Measurements from ENCODE around the gene ARMCX4.
"Not testable (repeated sequence)": the region's sequence is repeated elsewhere in the genome, so short reads cannot be mapped to it uniquely, and the experiment has no call there.

The ARMCX4 gene

DNA sequence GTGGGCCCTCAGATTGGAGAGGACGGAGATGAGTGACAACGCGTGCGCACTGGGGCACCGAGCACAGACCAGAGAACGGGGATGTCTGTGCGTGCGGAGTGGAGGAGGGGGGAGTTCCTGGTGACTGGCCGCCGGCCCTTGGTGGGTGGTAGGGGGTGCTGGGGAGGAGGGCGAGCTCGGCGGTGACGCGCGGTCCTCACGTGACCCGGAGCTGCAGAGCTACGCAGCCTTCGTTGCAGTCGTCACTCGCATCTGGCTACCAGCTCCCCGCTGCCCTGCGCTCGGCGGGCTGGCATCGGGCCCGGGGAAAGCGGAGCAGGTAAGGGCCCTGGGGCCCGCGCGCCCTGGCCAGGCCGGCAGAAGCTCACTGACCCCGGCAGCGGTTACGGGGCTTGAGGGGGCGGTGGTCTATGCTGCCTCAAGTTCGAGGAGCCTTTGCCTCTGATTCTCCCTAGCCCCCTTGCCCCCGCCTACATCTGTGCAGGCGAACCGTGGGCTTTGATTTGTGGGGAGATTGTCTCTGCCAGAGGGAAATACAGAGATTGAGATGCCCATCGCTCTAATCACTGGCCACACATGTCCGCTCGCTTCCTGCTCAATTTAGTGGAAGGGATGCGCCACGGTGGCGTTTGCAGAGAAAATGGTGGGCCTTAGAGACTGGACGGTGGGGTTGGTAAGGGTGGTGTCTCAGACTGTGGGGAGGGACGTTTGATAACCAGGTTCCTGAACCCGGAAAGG, at the start of gene ARMCX4:
Gene ARMCX4 (plus strand): TSS at position 245 of the 738 bp plus-strand sequence. CDS start 3,134 bp downstream, outside the sequence.
- peak; percentile 57 for DNase-seq

DNA sequence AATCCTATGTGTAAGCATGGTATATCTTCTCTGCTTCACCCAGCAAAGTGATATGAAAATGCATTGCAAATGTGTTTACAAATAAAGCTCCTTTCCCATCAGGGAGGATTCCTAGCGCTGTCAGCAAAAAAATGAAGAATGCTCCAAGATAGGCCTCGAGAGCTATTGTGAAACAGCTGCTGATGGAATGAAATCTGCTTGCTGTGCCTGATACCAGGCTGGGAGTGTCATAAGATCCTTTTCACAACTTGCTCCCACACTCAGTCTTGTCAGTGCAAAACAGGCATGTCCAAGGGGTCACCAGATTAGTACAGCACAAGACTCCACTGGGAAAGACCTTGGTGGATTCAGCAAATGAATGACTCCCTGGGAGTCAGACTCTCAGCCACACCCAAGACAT, 43.2 kb upstream of the ARMCX4 start:
- DNase-seq, result no peak

DNA sequence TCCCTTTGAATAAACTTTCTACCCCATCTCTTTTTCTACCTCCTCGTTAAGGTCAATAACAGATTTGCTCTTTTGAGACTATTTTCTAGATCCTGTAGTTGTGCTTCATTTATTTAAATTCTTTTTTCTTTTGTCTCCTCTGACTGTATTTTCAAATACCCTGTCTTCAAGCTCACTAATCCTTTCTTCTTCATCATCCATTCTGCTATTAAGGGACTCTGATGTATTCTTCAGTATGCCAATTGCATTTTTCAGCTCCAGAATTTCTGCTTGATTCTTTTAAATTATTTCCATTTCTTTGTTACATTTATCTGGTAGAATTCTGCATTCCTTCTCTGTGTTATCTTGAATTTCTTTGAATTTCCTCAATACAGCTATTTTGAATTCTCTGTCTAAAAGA, 36.0 kb upstream of the ARMCX4 start:
- no peak for DNase-seq

DNA sequence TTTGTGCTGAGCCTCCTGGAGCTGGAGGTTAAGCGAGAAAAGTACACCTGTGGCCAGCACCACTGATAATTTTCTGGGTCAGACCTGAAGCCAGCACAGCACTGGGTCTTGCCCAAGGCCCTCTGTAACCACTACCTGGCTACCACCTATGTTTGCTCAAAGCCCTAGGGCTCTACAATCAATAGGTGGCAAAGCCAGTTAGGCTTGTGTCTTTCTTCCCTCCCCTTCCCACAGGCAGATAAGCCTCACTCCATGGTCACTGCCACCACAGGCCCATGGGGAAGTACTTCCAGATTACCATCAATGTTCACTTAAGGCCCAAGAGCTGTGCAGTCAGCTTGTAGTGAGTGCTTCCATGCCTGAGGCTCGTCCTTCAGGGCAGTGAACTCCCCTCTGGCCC, 35.2 kb upstream of the ARMCX4 start:
- DNase-seq, result no peak

DNA sequence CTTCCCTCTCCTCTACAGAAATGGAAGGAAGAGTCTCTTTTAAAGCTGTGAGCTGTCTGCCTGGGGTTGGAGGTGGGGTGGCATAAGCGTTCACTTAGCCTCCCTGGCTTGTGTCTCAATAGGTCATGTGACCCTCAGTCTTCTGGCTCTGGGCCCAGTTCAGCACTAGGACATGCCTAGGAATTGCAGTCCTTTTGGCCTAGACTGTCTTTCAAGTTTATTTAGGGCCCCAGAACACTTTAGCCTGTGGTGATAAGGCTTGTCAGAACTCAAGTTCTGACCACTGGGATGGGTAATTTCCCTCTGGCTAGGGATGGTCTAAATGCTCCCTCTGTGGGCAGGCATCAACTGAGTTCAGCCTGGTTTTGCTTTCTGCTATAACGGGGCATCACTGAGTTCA, 34.3 kb upstream of the ARMCX4 start:
- no peak for DNase-seq

DNA sequence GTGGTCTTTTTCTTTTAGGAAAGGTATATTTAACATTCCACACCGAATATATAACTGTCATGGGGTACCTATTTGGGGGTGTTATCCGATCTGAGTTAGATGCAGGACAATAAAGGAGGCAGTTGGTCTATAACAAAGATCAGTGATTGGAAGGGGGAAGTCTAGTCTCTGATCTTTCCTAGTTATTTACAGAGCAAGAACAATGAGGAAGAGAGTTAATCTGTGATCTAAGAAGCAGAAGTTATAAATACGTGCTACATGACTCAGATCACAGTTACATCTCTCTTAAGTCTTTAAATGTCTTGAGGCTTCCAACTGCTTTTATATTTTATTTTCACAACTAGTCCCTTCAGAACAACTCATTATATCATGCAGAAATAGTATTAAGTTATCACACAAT, 33.2 kb upstream of the ARMCX4 start:
- no peak for DNase-seq

DNA sequence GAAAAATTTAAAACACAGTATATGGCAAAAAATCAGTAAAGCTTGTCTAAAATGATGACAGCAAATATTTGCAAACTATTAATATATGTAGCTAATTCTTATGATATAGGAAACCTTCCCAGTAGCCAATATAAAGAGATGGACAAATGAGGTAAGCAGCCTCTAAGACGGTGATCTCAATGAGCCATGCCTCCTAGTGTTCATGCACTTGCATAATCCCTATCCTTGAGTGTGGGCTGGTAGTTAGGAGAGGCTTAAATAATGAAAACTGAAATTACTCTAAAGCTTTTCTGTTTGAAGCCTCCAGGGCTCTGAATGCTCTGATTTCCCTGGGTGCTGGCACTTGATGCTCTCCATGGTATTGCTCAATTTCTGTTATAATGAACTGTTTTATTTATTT, 24.6 kb upstream of the ARMCX4 start:
- DNase-seq, result no peak

DNA sequence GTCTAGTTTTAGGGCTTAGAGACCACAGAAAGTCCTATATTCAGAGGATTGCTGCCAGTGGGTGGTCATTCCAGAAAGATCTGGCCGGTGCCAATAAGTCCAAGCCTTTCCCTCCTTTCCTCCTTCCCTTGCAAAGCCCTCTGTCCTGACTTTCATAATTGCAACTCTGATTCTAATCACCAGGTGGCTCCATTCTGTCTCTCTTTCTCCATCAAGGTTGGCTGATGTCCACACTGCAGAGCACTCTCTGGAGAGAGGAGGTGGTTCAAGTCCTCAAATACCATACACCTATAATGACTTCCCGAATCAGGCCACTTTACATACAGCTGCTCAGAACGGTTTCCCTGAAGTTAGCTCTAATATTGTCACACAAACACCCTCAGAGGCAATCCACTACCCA, 22.4 kb upstream of the ARMCX4 start:
- peak; percentile 0 for DNase-seq

DNA sequence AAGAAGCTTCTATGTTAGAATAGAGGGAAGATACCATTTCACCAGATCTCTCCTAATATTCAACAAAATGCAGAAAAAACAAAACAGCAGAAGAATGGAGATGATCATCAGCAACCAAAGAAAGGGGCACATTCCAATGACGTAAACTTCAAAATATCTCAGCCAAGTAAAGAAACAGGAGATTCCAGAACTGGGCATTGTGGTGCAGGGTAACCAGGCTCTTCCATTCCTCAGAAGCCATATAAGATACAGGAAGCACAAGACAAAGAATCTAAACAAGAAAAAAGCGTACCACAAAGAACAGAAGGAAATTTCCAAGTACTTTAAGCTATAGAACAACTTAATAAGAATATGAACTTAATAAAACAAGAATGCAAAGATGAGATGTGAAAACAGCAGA, 6.9 kb upstream of the ARMCX4 start:
- no peak for DNase-seq

DNA sequence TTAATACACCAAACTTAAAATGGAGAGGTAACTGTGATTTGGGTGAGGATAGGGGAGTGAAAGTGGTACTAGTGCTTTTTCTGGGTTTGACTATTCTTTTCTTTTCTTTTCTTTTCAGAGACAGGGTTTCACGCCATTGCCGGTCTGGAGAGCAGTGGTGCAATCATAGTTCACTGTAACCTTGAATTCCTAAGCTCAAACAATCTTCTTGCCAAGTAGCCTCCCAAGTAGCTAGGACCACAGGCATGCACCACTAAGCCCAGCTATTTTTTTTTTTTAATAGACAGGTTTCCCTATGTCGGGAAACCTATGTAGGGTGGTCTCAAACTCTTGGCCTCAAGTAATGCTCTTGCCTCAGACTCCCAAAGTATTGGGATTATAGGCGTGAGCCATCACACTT, 3.0 kb upstream of the ARMCX4 start:
- no peak for DNase-seq

DNA sequence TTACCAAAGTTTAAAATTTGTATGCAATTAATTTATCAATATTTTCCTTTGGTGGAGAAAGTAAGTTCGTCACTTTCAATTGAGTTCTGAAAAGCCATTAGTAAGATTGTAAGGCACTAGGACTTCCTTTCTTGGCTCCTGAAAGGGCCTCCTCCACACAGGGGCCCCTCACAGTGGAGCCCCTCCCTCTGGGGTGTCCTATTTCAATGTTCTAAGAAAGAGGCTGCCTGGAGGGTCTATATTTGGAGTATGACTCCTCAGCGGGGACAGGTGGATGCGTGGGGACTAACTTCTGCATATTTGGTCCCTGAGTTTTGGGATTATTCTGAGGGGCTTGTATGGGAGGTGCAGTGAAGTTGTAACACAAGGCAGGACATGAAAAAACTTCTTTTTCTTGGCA, 1.6 kb upstream of the ARMCX4 start:
- no peak for DNase-seq

DNA sequence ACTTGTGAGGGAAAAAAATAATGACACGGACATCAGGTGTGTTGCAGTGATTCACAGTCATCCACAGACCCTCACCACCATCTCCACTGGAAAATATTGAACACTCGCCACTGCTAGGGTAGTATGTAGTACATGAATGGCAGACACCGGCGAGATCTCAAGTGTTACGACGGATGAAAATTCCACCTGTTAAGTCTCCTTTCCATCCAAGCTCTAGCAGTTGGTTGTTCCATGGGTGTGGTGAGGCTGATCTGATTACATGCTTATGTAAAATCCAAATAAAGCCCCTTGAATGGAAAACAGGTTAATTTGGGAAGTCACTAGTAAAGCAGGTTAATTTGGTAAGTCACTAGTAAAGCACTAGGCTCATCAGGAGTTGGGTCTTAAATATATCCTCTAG, 1.1 kb upstream of the ARMCX4 start:
- DNase-seq, result no peak

DNA sequence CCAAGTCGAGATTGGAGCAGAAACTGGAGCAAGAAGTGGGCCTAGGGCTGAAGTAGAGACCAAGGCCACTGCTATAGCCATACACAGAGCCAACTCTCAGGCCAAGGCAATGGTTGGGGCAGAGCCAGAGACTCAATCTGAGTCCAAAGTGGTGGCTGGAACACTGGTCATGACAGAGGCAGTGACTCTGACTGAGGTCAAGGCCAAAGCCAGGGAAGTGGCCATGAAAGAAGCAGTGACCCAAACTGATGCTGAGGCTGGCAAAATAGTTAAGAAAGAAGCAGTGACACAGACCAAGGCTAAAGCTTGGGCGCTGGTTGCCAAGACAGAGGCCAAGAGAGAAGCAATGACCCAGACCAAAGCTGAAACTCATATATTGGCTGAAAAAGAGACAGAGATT, 3.5 kb downstream of the ARMCX4 start:
- DNase-seq, result no peak

DNA sequence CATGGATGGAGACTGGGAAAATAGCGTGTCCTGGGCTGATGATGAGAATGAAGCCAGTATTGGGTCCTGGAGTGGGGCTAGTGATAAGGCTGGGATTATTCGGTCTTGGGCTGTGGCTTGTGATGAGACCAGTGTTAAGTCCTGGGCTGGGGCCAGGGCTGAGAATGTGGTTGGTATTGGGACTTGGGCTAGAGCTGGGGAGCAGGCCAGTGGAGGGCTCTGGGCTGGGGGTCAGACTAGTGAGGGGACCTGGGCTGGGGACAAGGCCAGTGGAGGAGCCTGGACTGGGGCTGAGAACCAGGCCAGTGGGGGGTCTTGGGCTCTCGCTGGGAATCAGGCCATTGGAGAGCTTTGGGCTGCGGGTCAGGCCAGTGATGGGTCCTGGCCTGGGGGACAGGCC, 6.7 kb downstream of the ARMCX4 start:
- DNase-seq, result no peak

DNA sequence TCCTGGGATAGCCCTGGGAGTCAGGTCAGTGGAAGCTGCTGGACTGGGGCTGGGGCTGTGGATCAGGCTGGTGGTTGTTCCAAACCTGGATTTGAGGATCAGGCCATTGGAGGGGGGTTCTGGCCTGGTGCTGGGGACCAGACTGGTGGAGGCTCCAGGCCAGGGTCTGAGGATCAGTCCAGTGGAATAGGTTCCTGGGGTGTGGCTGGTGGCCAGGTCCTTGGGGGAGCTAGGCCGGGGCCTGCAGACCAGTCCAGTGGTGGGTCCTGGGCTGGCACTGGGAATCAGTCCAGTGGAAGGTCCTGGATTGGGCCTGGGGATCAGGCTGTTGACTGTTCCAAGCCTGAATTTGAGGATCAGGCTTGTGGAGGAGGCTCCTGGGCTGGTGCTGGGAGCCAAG, 8.0 kb downstream of the ARMCX4 start:
- no peak for DNase-seq

DNA sequence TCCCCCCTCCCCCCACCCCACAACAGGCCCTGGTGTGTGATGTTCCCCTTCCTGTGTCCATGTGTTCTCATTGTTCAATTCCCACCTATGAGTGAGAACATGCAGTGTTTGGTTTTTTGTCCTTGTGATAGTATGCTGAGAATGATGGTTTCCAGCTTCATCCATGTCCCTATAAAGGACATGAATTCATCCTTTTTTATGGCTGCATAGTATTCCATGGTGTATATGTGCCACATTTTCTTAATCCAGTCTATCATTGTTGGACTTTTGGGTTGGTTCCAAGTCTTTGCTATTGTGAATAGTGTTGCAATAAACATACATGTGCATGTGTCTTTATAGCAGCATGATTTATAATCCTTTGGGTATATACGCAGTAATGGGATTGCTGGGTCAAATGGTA, 17.7 kb downstream of the ARMCX4 start:
- not testable (repeated sequence) for DNase-seq

DNA sequence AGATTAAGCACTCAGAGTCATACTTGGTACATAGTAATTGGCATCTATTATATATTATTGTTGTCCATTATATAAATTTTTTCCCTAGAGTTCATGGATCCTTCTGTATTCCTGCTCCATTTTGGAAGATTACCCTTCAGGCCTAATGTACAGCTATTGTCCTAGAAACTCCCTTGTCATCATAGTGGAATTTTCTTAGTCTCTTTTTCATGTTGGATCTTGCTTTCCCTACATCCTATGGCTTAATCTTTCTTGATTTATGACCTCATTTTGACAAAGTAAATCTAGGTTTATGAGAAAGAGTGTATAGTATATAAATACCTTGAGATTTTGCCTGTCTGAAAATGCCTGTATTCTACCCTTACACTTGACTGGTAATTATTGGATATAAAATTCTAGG, 22.1 kb downstream of the ARMCX4 start:
- DNase-seq, result no peak

DNA sequence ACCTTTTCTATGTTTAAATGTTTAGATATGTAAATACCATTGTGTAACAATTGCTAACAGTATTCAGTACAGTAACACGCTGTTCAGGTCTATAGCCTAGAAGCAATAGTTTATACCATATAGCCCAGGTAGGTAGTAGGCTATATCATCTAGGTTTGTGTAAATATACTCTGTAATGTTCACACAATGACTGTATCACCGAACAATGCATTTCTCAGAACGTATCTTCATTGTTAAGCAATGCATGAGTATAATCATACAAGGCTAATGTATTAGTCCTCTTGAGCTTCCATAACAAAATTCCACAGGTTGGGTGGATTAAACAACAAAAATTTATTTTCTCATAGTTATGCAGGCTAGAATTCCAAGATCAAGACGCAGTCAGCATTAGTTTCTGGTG, 22.7 kb downstream of the ARMCX4 start:
- DNase-seq, result no peak

DNA sequence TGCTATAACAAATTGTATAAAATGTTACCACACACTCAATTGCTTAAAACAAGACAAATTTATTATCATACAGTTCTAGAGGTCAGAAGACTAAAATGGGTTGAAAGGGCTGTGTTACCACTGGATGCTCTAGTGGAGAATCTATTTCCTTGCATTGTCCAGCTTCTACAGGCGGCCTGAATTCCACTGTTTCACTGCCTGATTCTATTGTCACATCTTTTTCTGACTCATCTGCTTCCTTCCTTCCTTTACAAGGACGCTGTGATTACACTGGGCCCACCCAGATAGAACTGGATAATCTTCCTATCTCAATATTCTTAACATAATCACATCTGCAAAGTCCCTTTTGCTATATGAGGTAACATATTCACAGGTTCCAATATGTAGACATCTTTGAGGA, 45.7 kb downstream of the ARMCX4 start:
- DNase-seq, result no peak

Measured in NCI-H446 treated with DMSO at 0.1 percent for 48 hours (cell line).